Breast epithelium (tissue), 3 donors: ENCODE results near the gene PMEPA1.

ENCODE experiments used
- CTCF ChIP-seq, 3 donors: fragments of 450-650 bp; IDR thresholded peaks; one replicate each; pipeline ENCODE4 v1.5.1; 2016 to 2017; ENCODE audit warnings: antibody characterized with exemption in 3 of 3, mild to moderate bottlenecking in 3 of 3, moderate library complexity in 3 of 3
- POLR2A ChIP-seq: fragments of 450-650 bp; IDR thresholded peaks from one replicate; pipeline ENCODE4 v1.6.1; 2016; ENCODE audit warnings: antibody characterized with exemption, mild to moderate bottlenecking, moderate library complexity

GRCh38 chr20:57630061-57630460 lies 79.8 kb downstream of the PMEPA1 start:
- TF ChIP-seq CTCF (IDR thresholded peaks at IDR 0.05), result no peak
- TF ChIP-seq POLR2A, result no peak
